GM18507 (cell line): ENCODE data around the gene KDELR3.

Experiments
- DNase-seq: peaks from one replicate; pipeline ENCODE4 v3.0.0; 2011; ENCODE audit warnings: low read depth; ENCODE audit not compliant: insufficient read length; ENCODE audit errors: extremely low spot score
- FAIRE-seq: peaks from 2 replicates; lab custom pipeline; 2011; peaks lifted over from hg19 to GRCh38; lab: Jason Lieb, UNC

KDELR3 gene

GRCh38 chr22:38436629-38437395 lies 31.1 kb upstream of the KDELR3 start:
- FAIRE-seq: no peak
- DNase-seq: no peak

- no peak for DNase-seq
- no peak for FAIRE-seq
Measured at GRCh38 chr22:38437416-38437815, 30.5 kb upstream of the KDELR3 start.

- FAIRE-seq (no peak), DNase-seq (no peak)
Measured at GRCh38 chr22:38440747-38441350, 27.0 kb upstream of the KDELR3 start.

GRCh38 chr22:38441620-38442287 lies 26.1 kb upstream of the KDELR3 start:
- FAIRE-seq: no peak
- no peak for DNase-seq

GRCh38 chr22:38442967-38443627 lies 24.8 kb upstream of the KDELR3 start:
- DNase-seq (no peak), FAIRE-seq (no peak)

GRCh38 chr22:38443628-38444521 lies 24.0 kb upstream of the KDELR3 start:
- no peak for DNase-seq
- FAIRE-seq: no peak

- no peak for DNase-seq
- no peak for FAIRE-seq
Measured at GRCh38 chr22:38444783-38445182, 23.1 kb upstream of the KDELR3 start.

- FAIRE-seq: no peak
- DNase-seq: no peak
Measured at GRCh38 chr22:38446018-38446601, 21.8 kb upstream of the KDELR3 start.

- FAIRE-seq (no peak), DNase-seq (no peak)
Measured at GRCh38 chr22:38448945-38449745, 18.8 kb upstream of the KDELR3 start.

GRCh38 chr22:38449776-38450175 lies 18.1 kb upstream of the KDELR3 start:
- no peak for FAIRE-seq
- DNase-seq: no peak

- FAIRE-seq: no peak
- no peak for DNase-seq
Measured at GRCh38 chr22:38450234-38450797, 17.6 kb upstream of the KDELR3 start.

GRCh38 chr22:38451404-38451803 lies 16.5 kb upstream of the KDELR3 start:
- no peak for DNase-seq
- FAIRE-seq: no peak

- no peak for FAIRE-seq
Measured at GRCh38 chr22:38451864-38452263, 16.0 kb upstream of the KDELR3 start.

GRCh38 chr22:38452373-38453065 lies 15.4 kb upstream of the KDELR3 start:
- FAIRE-seq (no peak), DNase-seq (no peak)

More at GRCh38 chr22:38451864-38452263, 16.0 kb upstream of the KDELR3 start:
- no peak for DNase-seq

- FAIRE-seq: no peak
- no peak for DNase-seq
Measured at GRCh38 chr22:38453066-38453672, 14.7 kb upstream of the KDELR3 start.

- FAIRE-seq: no peak
- DNase-seq: no peak
Measured at GRCh38 chr22:38453996-38454352, 13.9 kb upstream of the KDELR3 start.
